Measurements from ENCODE around the gene RGS6.

DNA sequence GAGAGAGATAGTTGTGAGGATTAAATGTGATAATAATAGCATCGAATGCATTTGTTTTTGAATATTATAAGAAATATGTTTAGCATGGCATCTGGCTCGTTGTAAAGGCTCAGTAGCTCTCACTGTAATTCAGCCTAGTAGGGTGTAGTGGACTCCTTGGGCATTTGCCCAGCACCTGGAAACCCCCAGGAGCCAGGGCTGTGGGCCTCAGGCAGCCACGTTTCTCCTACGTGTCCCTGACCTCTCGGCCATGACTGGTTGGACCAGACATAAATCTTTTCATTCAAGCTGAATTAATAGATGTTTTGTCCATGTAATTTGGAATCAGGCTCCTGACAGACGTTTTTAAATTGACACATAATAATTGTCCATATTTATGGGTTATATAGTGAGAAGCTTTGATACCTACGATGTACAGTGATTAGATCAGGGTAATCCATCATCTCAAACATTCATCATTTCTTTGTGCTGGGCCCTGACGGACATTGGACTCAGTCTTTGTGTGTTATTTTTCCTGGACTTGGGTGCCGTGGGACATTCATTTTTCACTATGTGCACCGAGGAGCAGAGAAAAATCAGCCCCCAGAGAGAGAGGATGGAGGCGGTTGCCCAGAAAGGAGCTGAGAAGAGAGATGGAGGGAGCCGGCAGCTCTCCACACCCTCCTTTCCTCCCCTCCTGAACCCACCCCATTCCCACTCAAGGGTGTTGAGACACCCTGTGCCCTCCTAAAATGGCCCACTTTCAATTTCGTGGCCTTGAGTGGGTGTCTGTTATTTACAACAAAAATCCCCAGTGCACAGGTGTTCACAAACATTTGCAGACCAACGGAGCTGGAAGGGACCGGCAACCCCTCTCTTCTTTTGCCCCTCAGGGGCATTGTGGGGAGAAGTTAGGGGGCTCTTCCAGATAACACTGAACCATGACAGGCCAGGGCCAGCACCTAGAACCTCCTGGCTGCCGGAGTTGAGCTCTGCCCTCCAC, 665.3 kb downstream of the RGS6 start:
- TF ChIP-seq, protein P1, sequence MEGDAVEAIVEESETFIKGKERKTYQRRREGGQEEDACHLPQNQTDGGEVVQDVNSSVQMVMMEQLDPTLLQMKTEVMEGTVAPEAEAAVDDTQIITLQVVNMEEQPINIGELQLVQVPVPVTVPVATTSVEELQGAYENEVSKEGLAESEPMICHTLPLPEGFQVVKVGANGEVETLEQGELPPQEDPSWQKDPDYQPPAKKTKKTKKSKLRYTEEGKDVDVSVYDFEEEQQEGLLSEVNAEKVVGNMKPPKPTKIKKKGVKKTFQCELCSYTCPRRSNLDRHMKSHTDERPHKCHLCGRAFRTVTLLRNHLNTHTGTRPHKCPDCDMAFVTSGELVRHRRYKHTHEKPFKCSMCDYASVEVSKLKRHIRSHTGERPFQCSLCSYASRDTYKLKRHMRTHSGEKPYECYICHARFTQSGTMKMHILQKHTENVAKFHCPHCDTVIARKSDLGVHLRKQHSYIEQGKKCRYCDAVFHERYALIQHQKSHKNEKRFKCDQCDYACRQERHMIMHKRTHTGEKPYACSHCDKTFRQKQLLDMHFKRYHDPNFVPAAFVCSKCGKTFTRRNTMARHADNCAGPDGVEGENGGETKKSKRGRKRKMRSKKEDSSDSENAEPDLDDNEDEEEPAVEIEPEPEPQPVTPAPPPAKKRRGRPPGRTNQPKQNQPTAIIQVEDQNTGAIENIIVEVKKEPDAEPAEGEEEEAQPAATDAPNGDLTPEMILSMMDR (IDR thresholded peaks at IDR 0.05), result no peak
- no peak for TF ChIP-seq POLR2AphosphoS5 (IDR thresholded peaks at IDR 0.05)
- TF ChIP-seq POLR2A (IDR thresholded peaks at IDR 0.05), result no peak

Data from breast epithelium (tissue), 3 donors.